Activated naive CD4-positive, alpha-beta T cell treated with anti-CD3 and anti-CD28 coated beads, Interleukin-2, amount 50 U/mL, for 24 hours (primary cell): ENCODE data around the gene GAS2L1.
"Not testable (repeated sequence)": the region's sequence is repeated elsewhere in the genome, so short reads cannot be mapped to it uniquely, and the experiment has no call there.

Source experiments
- H3K27ac Mint-ChIP-seq: one replicate; pipeline ENCODE4 v1.8.0; 2021; ENCODE audit warnings: mild to moderate bottlenecking, mixed read lengths
- H3K27me3 Mint-ChIP-seq: one replicate; pipeline ENCODE4 v1.8.0; 2021; ENCODE audit warnings: mixed read lengths
- H3K36me3 Mint-ChIP-seq: one replicate; pipeline ENCODE4 v1.8.0; 2021; ENCODE audit warnings: mixed read lengths
- H3K4me1 Mint-ChIP-seq: one replicate; pipeline ENCODE4 v1.8.0; 2021; ENCODE audit warnings: mixed read lengths
- H3K4me3 Mint-ChIP-seq: one replicate; pipeline ENCODE4 v1.8.0; 2021; ENCODE audit warnings: mild to moderate bottlenecking, mixed read lengths
- H3K9me3 Mint-ChIP-seq: one replicate; pipeline ENCODE4 v1.8.0; 2021; ENCODE audit warnings: mixed read lengths

The GAS2L1 gene

GRCh38 chr22:29352778-29353177, 46.3 kb downstream of the GAS2L1 start:
- no peaks in the 10 kb centered on the region for H3K27me3 Mint-ChIP-seq
- no peaks in the 10 kb centered on the region for H3K4me1 Mint-ChIP-seq
- no peak overlapping the region for H3K27ac Mint-ChIP-seq
- H3K9me3 Mint-ChIP-seq = no peaks in the 10 kb centered on the region
- no peak overlapping the region for H3K4me3 Mint-ChIP-seq
- H3K36me3 Mint-ChIP-seq = peaks cover 5% of the 10 kb centered on the region

GRCh38 chr22:29353286-29353685, 46.8 kb downstream of the GAS2L1 start:
- Mint-ChIP-seq H3K36me3 (peaks cover 5% of the 10 kb centered on the region), H3K27ac (no peak overlapping the region), H3K9me3 (no peaks in the 10 kb centered on the region), H3K4me3 (no peak overlapping the region), H3K4me1 (no peaks in the 10 kb centered on the region), H3K27me3 (no peaks in the 10 kb centered on the region)

- Mint-ChIP-seq H3K36me3 (peaks cover 5% of the 10 kb centered on the region), H3K9me3 (no peaks in the 10 kb centered on the region), H3K27ac (no peak overlapping the region)
Observed at GRCh38 chr22:29353860-29354259, 47.4 kb downstream of the GAS2L1 start.

GRCh38 chr22:29357193-29357890, 50.9 kb downstream of the GAS2L1 start:
- H3K9me3 Mint-ChIP-seq, H3K27me3 Mint-ChIP-seq, H3K4me1 Mint-ChIP-seq, H3K27ac Mint-ChIP-seq, H3K4me3 Mint-ChIP-seq: not testable (repeated sequence)
- peaks cover 13% of the 10 kb centered on the region for H3K36me3 Mint-ChIP-seq

More at GRCh38 chr22:29353860-29354259, 47.4 kb downstream of the GAS2L1 start:
- Mint-ChIP-seq H3K4me3 (no peak overlapping the region), H3K27me3 (no peaks in the 10 kb centered on the region), H3K4me1 (no peaks in the 10 kb centered on the region)

GRCh38 chr22:29359469-29359868, 53.0 kb downstream of the GAS2L1 start:
- no peaks in the 10 kb centered on the region for H3K27me3 Mint-ChIP-seq
- peaks cover 12% of the 10 kb centered on the region for H3K36me3 Mint-ChIP-seq
- H3K9me3 Mint-ChIP-seq = no peaks in the 10 kb centered on the region
- H3K4me1 Mint-ChIP-seq = no peaks in the 10 kb centered on the region
- no peak overlapping the region for H3K4me3 Mint-ChIP-seq
- no peak overlapping the region for H3K27ac Mint-ChIP-seq
